NT2/D1 (cell line): ENCODE data around the gene ELAPOR1.

Source experiments
- DNase-seq: peaks from one replicate; pipeline ENCODE4 v3.0.0-alpha.2; 2011; ENCODE audit warnings: low read depth, low spot score
- H3K27me3 ChIP-seq: 2 replicates; pipeline ENCODE4 v1.6.0; 2011; ENCODE audit warnings: mild to moderate bottlenecking; ENCODE audit not compliant: insufficient read length, insufficient read depth
- H3K36me3 ChIP-seq: 2 replicates; pipeline ENCODE4 v1.6.1; 2011; ENCODE audit warnings: mild to moderate bottlenecking, low read length, mixed read lengths; ENCODE audit not compliant: insufficient read depth, insufficient read length
- H3K4me1 ChIP-seq: 2 replicates; pipeline ENCODE4 v1.5.1; 2011; ENCODE audit not compliant: insufficient read depth, insufficient read length
- H3K4me3 ChIP-seq: 2 replicates; pipeline ENCODE4 v1.5.1; 2011; ENCODE audit warnings: low read depth; ENCODE audit not compliant: insufficient read length
- H3K9ac ChIP-seq: 2 replicates; pipeline ENCODE4 v1.6.0; 2011; ENCODE audit warnings: low read depth; ENCODE audit not compliant: insufficient read length
- H3K9me3 ChIP-seq: 2 replicates; pipeline ENCODE4 v1.5.1; 2011; ENCODE audit warnings: mild to moderate bottlenecking, low read length; ENCODE audit not compliant: insufficient read depth
- SUZ12 ChIP-seq: IDR thresholded peaks from 2 replicates; pipeline ENCODE4 v1.6.1; 2011; ENCODE audit not compliant: insufficient read length, insufficient read depth; ENCODE audit errors: extremely low read depth
- YY1 ChIP-seq: IDR thresholded peaks from 2 replicates; pipeline ENCODE4 v1.6.1; 2011; ENCODE audit not compliant: insufficient read length, insufficient read depth
- ZNF274 ChIP-seq: IDR thresholded peaks from 2 replicates; pipeline ENCODE4 v1.6.1; 2011; ENCODE audit warnings: mild to moderate bottlenecking, low read depth, low read length

The ELAPOR1 gene

GRCh38 chr1:109152196-109152595 lies 38.3 kb downstream of the ELAPOR1 start:
- no peak overlapping the region for H3K4me3 ChIP-seq
- H3K36me3 ChIP-seq: no peaks in the 10 kb centered on the region
- TF ChIP-seq SUZ12 (no peak), YY1 (no peak), ZNF274 (no peak)
- DNase-seq: no peak
- no peaks in the 10 kb centered on the region for H3K27me3 ChIP-seq
- H3K9me3 ChIP-seq: no peaks in the 10 kb centered on the region
- H3K9ac ChIP-seq: no peak overlapping the region
- peaks cover 2% of the 10 kb centered on the region for H3K4me1 ChIP-seq

- Histone ChIP-seq H3K9me3 (no peaks in the 10 kb centered on the region), H3K36me3 (no peaks in the 10 kb centered on the region), H3K4me1 (peaks cover 4% of the 10 kb centered on the region), H3K9ac (no peak overlapping the region), H3K4me3 (no peak overlapping the region), H3K27me3 (no peaks in the 10 kb centered on the region)
- DNase-seq: no peak
- TF ChIP-seq YY1 (no peak), ZNF274 (no peak), SUZ12 (no peak)
These were observed 43.0 kb downstream of the ELAPOR1 start for GRCh38 chr1:109156916-109157385.

GRCh38 chr1:109158433-109158832 lies 44.5 kb downstream of the ELAPOR1 start:
- Histone ChIP-seq H3K27me3 (no peaks in the 10 kb centered on the region), H3K36me3 (no peaks in the 10 kb centered on the region), H3K9ac (no peak overlapping the region), H3K4me3 (no peak overlapping the region), H3K9me3 (no peaks in the 10 kb centered on the region), H3K4me1 (peaks cover 4% of the 10 kb centered on the region)
- TF ChIP-seq YY1: no peak
- no peak for TF ChIP-seq SUZ12
- no peak for TF ChIP-seq ZNF274
- DNase-seq: no peak

- Histone ChIP-seq H3K4me1 (peaks cover 5% of the 10 kb centered on the region), H3K9ac (no peak overlapping the region), H3K9me3 (no peaks in the 10 kb centered on the region), H3K36me3 (no peaks in the 10 kb centered on the region), H3K4me3 (no peak overlapping the region), H3K27me3 (no peaks in the 10 kb centered on the region)
- no peak for DNase-seq
- TF ChIP-seq SUZ12: no peak
- no peak for TF ChIP-seq YY1
- TF ChIP-seq ZNF274: no peak
These were observed 45.4 kb downstream of the ELAPOR1 start for GRCh38 chr1:109159326-109159725.

- no peaks in the 10 kb centered on the region for H3K36me3 ChIP-seq
- peaks cover 9% of the 10 kb centered on the region for H3K4me1 ChIP-seq
- H3K9ac ChIP-seq: no peak overlapping the region
- H3K4me3 ChIP-seq: no peak overlapping the region
- no peaks in the 10 kb centered on the region for H3K27me3 ChIP-seq
- no peak for DNase-seq
- no peaks in the 10 kb centered on the region for H3K9me3 ChIP-seq
- TF ChIP-seq ZNF274: no peak
- TF ChIP-seq YY1: no peak
- no peak for TF ChIP-seq SUZ12
These were observed 46.3 kb downstream of the ELAPOR1 start for GRCh38 chr1:109160071-109160840.

- Histone ChIP-seq H3K4me1 (peaks cover 9% of the 10 kb centered on the region), H3K9ac (peak overlapping the region; percentile 21), H3K9me3 (no peaks in the 10 kb centered on the region), H3K27me3 (no peaks in the 10 kb centered on the region), H3K4me3 (no peak overlapping the region), H3K36me3 (no peaks in the 10 kb centered on the region)
- no peak for DNase-seq
- no peak for TF ChIP-seq YY1
- TF ChIP-seq ZNF274: no peak
- TF ChIP-seq SUZ12: no peak
These were observed 48.1 kb downstream of the ELAPOR1 start for GRCh38 chr1:109161858-109162606.

- no peaks in the 10 kb centered on the region for H3K9me3 ChIP-seq
- peaks cover 9% of the 10 kb centered on the region for H3K4me1 ChIP-seq
- no peaks in the 10 kb centered on the region for H3K36me3 ChIP-seq
- no peaks in the 10 kb centered on the region for H3K27me3 ChIP-seq
- no peak overlapping the region for H3K4me3 ChIP-seq
- no peak for DNase-seq
- H3K9ac ChIP-seq: no peak overlapping the region
- TF ChIP-seq SUZ12: no peak
- no peak for TF ChIP-seq ZNF274
- TF ChIP-seq YY1: no peak
These were observed 48.7 kb downstream of the ELAPOR1 start for GRCh38 chr1:109162626-109163025.
